GM12878 (cell line): ENCODE data around the gene UBL4B. TPM values are rescaled to one million over a fixed set of nuclear protein-coding genes. Genes with fewer than 3 reads are reported as not detected.

ENCODE experiments used
- ATAC-seq: fragments of 200-7000 bp; cut with Tn5 transposase; 3 replicates; pipeline ENCODE4 v1.9.1; 2020; ENCODE audit warnings: mild to moderate bottlenecking, moderate library complexity
- BruUV-seq: library from RNA; stranded (reverse); fragments of 400-500 nt; replicated peaks from 2 replicates; lab custom pipeline; 2021; lab: Mats Ljungman, UMichigan
- CTCF ChIA-PET: fragments of 300-600 bp; sonication (Branson Sonifier 250); formaldehyde crosslinking; extraction: SDS; loops from one replicate; lab custom pipeline; 2021; ENCODE audit warnings: inconsistent platforms; lab: Yijun Ruan, JAX
- POLR2A ChIA-PET: fragments of 350-600 bp; formaldehyde crosslinking; extraction: SDS; loops from one replicate; lab custom pipeline; 2021; ENCODE audit warnings: inconsistent platforms; lab: Charles Lee
- RAD21 ChIA-PET: fragments of 300-600 bp; sonication (Branson Sonifier 250); formaldehyde crosslinking; loops from one replicate; lab custom pipeline; 2023; ENCODE audit warnings: antibody characterized with exemption; ENCODE audit not compliant: unreplicated experiment; lab: Charles Lee
- SMC1A ChIA-PET: fragments of 300-600 bp; sonication (Branson Sonifier 250); formaldehyde crosslinking; loops from one replicate; lab custom pipeline; 2023; ENCODE audit not compliant: unreplicated experiment, uncharacterized antibody; lab: Charles Lee
- DNase-seq: peaks from one replicate; pipeline ENCODE4 v3.0.0-alpha.2; 2011; ENCODE audit warnings: low read depth, low spot score
- FAIRE-seq: peaks from 3 replicates; lab custom pipeline; 2011; peaks lifted over from hg19 to GRCh38; lab: Jason Lieb, UNC
- H2AFZ ChIP-seq: 2 replicates; pipeline ENCODE4 v1.6.0; 2011; ENCODE audit warnings: low read depth, low read length, control low read depth; ENCODE audit not compliant: control insufficient read depth
- H3K27ac ChIP-seq: 2 replicates; pipeline ENCODE4 v1.5.1; 2011; ENCODE audit warnings: control low read depth; ENCODE audit not compliant: control insufficient read depth, insufficient read depth
- H3K27me3 ChIP-seq, 2 experiments: replicated peaks in 1 of 2; 2 replicates each; pipeline versions ENCODE4 v1.6.0 to v1.6.1; 2011; ENCODE audit warnings: low read length in 1 of 2; ENCODE audit not compliant: control insufficient read depth in 2 of 2, insufficient read depth in 2 of 2
- H3K36me3 ChIP-seq, 2 experiments: 2 replicates each; pipeline ENCODE4 v1.5.1; 2011; ENCODE audit warnings: low read length in 1 of 2; ENCODE audit not compliant: control insufficient read depth in 2 of 2, insufficient read depth in 2 of 2
- H3K4me1 ChIP-seq: 2 replicates; pipeline ENCODE4 v1.6.1; 2011; ENCODE audit warnings: mild to moderate bottlenecking, low read length, moderate library complexity, mixed read lengths; ENCODE audit not compliant: control insufficient read depth, insufficient read depth
- H3K4me2 ChIP-seq: 2 replicates; pipeline ENCODE4 v1.6.0; 2011; ENCODE audit warnings: control low read depth; ENCODE audit not compliant: control insufficient read depth, insufficient read depth
- H3K4me3 ChIP-seq: fragments of 200-600 bp; sonication (generic); 2 replicates; pipeline ENCODE4 v1.5.1; 2016
- H3K79me2 ChIP-seq: 2 replicates; pipeline ENCODE4 v1.6.0; 2011; ENCODE audit warnings: low read length; ENCODE audit not compliant: control insufficient read depth, insufficient read depth
- H3K9ac ChIP-seq: 2 replicates; pipeline ENCODE4 v1.8.0; 2011; ENCODE audit warnings: low read length, control low read depth, mixed read lengths; ENCODE audit not compliant: control insufficient read depth, insufficient read depth
- H3K9me3 ChIP-seq: replicated peaks from 3 replicates; pipeline ENCODE4 v1.5.1; 2011; ENCODE audit warnings: mild to moderate bottlenecking, low read length; ENCODE audit not compliant: control insufficient read depth, insufficient read depth
- H4K20me1 ChIP-seq: 2 replicates; pipeline ENCODE4 v1.6.0; 2011; ENCODE audit not compliant: control insufficient read depth, insufficient read depth
- FOXM1 ChIP-seq: IDR thresholded peaks from 2 replicates; pipeline ENCODE4 v1.6.1; 2012; ENCODE audit warnings: low read depth, mild to moderate bottlenecking, inconsistent platforms, low read length, moderate library complexity
- NRF1 ChIP-seq: conservative IDR thresholded peaks from 2 replicates; pipeline ENCODE4 v1.6.1; 2011; ENCODE audit warnings: mild to moderate bottlenecking, low read depth, low read length, improper control_type of control experiment
- SREBF1 ChIP-seq: IDR thresholded peaks from 2 replicates; pipeline ENCODE4 v1.6.1; 2012; ENCODE audit warnings: mild to moderate bottlenecking, low read length
- TARDBP ChIP-seq: IDR thresholded peaks from 2 replicates; pipeline ENCODE4 v1.6.1; 2016; ENCODE audit warnings: borderline replicate concordance
- WGBS: methylation state at CpG from one replicate; pipeline ENCODE4 v1.1.6; 2016; ENCODE audit warnings: low lambda C conversion rate; ENCODE audit not compliant: insufficient replicate concordance, insufficient coverage; ENCODE audit errors: missing lambda C conversion rate; 5-methylcytosine and 5-hydroxymethylcytosine counted together
- in situ Hi-C: fragments of 300-500 bp; cut with MboI; formaldehyde crosslinking; loops from 9 replicates; pipeline ENCODE4 v1.14.3; 2018; ENCODE audit warnings: mixed read lengths
- intact Hi-C: fragments of 100-400 bp; cut with micrococcal nuclease; formaldehyde crosslinking; loops from one replicate; pipeline ENCODE4 v1.14.2; 2022; ENCODE audit not compliant: unreplicated experiment
- polyA plus RNA-seq, 11 experiments: library from polyadenylated mRNA; depleted of rRNA in 4 of 11; unstranded in 6 of 11; stranded (reverse) in 5 of 11; fragments of >200 nt; fragmentation: Nextera tagmentation in 4 of 11; fragmentation: Illumina TruSeq in 1 of 11; extraction: Ambion mirVana in 4 of 11; extraction: Trizol in 1 of 11; gene quantifications; 1 replicate in 1 of 11; 2 replicates in 10 of 11; pipeline versions ENCODE4 v1.2.1 to v1.2.3, GENCODE V29; 2011 to 2016; ENCODE audit warnings: inconsistent platforms in 2 of 11, missing spikeins in 2 of 11, low read depth in 1 of 11
- total RNA-seq, 4 experiments: library from RNA; depleted of rRNA in 3 of 4; stranded (reverse); fragments of >200 nt in 3 of 4; fragmentation: Illumina TruSeq in 1 of 4; extraction: Trizol in 1 of 4; gene quantifications; 2 replicates each; pipeline versions ENCODE4 v1.2.1 to v1.2.3, GENCODE V29; 2013 to 2021
- TF ChIP-seq, protein P1 (sequence below): fragments of 450-650 bp; IDR thresholded peaks from 2 replicates; pipeline ENCODE4 v1.6.1; 2017; ENCODE audit warnings: low read depth, mild to moderate bottlenecking, moderate library complexity
- TF ChIP-seq, protein P2 (sequence below): fragments of 450-650 bp; IDR thresholded peaks from 2 replicates; pipeline ENCODE4 v1.6.1; 2016; ENCODE audit warnings: mild to moderate bottlenecking, moderate library complexity, borderline replicate concordance
- TF ChIP-seq, protein P3 (sequence below): IDR thresholded peaks from 2 replicates; pipeline ENCODE4 v1.6.1; 2011; ENCODE audit warnings: borderline replicate concordance, low read depth, mild to moderate bottlenecking, moderate library complexity, low read length; ENCODE audit not compliant: insufficient read depth, poor library complexity, severe bottlenecking
- TF ChIP-seq, protein P4 (sequence below): fragments of 450-650 bp; IDR thresholded peaks from 2 replicates; pipeline ENCODE4 v1.6.1; 2017; ENCODE audit warnings: mild to moderate bottlenecking, moderate library complexity
- TF ChIP-seq, protein P5 (sequence below): IDR thresholded peaks from 2 replicates; pipeline ENCODE4 v1.6.1; 2012; ENCODE audit warnings: low read depth, low read length, improper control_type of control experiment

The UBL4B gene
- total and polyA plus RNA-seq, 10 of the 15 experiments (the other 5 are each of a cell fraction or from before 2014, with no cell fraction given): 0.06 to 0.15 TPM; not detected in 8

DNA sequence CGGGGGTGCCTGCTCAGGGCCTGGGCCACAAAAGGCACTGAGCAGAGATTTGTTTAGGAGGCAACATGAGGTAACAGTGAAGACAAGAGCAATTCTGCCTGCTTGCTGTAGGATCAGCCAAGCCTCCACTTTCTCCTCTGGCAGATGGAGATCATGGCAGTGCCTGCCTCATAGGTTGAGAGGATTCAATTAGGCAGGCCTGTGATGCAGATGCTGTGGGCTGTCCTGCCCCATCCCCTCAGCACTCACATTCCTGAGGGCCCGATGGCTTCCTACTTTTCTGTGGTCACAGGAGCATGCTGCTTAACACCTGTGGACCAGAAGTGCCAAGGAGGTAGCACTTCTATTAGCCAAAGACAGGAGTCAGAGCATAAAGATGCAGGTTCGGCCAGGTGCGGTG lies 1.2 kb upstream of the UBL4B start (continued):
- TF ChIP-seq, protein P1, sequence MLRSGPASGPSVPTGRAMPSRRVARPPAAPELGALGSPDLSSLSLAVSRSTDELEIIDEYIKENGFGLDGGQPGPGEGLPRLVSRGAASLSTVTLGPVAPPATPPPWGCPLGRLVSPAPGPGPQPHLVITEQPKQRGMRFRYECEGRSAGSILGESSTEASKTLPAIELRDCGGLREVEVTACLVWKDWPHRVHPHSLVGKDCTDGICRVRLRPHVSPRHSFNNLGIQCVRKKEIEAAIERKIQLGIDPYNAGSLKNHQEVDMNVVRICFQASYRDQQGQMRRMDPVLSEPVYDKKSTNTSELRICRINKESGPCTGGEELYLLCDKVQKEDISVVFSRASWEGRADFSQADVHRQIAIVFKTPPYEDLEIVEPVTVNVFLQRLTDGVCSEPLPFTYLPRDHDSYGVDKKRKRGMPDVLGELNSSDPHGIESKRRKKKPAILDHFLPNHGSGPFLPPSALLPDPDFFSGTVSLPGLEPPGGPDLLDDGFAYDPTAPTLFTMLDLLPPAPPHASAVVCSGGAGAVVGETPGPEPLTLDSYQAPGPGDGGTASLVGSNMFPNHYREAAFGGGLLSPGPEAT: no peak
- TF ChIP-seq NRF1: no peak
- no peak for TF ChIP-seq FOXM1

DNA sequence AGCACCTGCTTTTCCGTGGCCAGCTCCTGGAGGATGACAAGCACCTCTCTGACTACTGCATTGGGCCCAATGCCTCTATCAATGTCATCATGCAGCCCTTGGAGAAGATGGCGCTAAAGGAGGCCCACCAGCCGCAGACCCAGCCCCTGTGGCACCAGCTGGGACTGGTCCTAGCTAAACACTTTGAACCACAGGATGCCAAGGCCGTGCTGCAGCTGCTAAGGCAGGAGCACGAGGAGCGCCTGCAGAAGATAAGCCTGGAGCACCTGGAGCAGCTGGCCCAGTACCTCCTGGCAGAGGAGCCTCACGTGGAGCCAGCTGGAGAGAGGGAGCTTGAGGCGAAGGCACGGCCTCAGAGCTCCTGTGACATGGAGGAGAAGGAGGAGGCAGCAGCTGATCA lies 413 bp downstream of the UBL4B start:
- intact Hi-C loops (no loop called here), in situ Hi-C loops (no loop called here)
- Histone ChIP-seq H3K4me3 (no peak overlapping the region), H4K20me1 (no peaks in the 10 kb centered on the region), H3K27ac (no peak overlapping the region), H3K27me3 (peaks cover 1 to 2% of the 10 kb centered on the region in 2 experiments; a peak in 1 of 4 replicates), H3K79me2 (no peaks in the 10 kb centered on the region), H2AFZ (no peak overlapping the region), H3K36me3 (no peaks in the 10 kb centered on the region), H3K4me2 (no peak overlapping the region), H3K9me3 (no peaks in the 10 kb centered on the region), H3K4me1 (no peaks in the 10 kb centered on the region), H3K9ac (no peak overlapping the region)
- DNase-seq (no peak), ATAC-seq (no peak), FAIRE-seq (no peak)
- 14% methylated on average over 9 of the region's 9 CpGs for WGBS
- POLR2A ChIA-PET: no interaction called here
- RAD21 ChIA-PET: no interaction called here
- BruUV-seq: no TSS peak
- SMC1A ChIA-PET: no interaction called here
- CTCF ChIA-PET: no interaction called here
- TF ChIP-seq NRF1 (no peak), TARDBP (no peak), SREBF1 (no peak)
- TF ChIP-seq, protein P2, sequence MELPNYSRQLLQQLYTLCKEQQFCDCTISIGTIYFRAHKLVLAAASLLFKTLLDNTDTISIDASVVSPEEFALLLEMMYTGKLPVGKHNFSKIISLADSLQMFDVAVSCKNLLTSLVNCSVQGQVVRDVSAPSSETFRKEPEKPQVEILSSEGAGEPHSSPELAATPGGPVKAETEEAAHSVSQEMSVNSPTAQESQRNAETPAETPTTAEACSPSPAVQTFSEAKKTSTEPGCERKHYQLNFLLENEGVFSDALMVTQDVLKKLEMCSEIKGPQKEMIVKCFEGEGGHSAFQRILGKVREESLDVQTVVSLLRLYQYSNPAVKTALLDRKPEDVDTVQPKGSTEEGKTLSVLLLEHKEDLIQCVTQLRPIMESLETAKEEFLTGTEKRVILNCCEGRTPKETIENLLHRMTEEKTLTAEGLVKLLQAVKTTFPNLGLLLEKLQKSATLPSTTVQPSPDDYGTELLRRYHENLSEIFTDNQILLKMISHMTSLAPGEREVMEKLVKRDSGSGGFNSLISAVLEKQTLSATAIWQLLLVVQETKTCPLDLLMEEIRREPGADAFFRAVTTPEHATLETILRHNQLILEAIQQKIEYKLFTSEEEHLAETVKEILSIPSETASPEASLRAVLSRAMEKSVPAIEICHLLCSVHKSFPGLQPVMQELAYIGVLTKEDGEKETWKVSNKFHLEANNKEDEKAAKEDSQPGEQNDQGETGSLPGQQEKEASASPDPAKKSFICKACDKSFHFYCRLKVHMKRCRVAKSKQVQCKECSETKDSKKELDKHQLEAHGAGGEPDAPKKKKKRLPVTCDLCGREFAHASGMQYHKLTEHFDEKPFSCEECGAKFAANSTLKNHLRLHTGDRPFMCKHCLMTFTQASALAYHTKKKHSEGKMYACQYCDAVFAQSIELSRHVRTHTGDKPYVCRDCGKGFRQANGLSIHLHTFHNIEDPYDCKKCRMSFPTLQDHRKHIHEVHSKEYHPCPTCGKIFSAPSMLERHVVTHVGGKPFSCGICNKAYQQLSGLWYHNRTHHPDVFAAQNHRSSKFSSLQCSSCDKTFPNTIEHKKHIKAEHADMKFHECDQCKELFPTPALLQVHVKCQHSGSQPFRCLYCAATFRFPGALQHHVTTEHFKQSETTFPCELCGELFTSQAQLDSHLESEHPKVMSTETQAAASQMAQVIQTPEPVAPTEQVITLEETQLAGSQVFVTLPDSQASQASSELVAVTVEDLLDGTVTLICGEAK: no peak
- TF ChIP-seq, protein P3, sequence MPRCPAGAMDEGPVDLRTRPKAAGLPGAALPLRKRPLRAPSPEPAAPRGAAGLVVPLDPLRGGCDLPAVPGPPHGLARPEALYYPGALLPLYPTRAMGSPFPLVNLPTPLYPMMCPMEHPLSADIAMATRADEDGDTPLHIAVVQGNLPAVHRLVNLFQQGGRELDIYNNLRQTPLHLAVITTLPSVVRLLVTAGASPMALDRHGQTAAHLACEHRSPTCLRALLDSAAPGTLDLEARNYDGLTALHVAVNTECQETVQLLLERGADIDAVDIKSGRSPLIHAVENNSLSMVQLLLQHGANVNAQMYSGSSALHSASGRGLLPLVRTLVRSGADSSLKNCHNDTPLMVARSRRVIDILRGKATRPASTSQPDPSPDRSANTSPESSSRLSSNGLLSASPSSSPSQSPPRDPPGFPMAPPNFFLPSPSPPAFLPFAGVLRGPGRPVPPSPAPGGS: no peak
- TF ChIP-seq, protein P4, sequence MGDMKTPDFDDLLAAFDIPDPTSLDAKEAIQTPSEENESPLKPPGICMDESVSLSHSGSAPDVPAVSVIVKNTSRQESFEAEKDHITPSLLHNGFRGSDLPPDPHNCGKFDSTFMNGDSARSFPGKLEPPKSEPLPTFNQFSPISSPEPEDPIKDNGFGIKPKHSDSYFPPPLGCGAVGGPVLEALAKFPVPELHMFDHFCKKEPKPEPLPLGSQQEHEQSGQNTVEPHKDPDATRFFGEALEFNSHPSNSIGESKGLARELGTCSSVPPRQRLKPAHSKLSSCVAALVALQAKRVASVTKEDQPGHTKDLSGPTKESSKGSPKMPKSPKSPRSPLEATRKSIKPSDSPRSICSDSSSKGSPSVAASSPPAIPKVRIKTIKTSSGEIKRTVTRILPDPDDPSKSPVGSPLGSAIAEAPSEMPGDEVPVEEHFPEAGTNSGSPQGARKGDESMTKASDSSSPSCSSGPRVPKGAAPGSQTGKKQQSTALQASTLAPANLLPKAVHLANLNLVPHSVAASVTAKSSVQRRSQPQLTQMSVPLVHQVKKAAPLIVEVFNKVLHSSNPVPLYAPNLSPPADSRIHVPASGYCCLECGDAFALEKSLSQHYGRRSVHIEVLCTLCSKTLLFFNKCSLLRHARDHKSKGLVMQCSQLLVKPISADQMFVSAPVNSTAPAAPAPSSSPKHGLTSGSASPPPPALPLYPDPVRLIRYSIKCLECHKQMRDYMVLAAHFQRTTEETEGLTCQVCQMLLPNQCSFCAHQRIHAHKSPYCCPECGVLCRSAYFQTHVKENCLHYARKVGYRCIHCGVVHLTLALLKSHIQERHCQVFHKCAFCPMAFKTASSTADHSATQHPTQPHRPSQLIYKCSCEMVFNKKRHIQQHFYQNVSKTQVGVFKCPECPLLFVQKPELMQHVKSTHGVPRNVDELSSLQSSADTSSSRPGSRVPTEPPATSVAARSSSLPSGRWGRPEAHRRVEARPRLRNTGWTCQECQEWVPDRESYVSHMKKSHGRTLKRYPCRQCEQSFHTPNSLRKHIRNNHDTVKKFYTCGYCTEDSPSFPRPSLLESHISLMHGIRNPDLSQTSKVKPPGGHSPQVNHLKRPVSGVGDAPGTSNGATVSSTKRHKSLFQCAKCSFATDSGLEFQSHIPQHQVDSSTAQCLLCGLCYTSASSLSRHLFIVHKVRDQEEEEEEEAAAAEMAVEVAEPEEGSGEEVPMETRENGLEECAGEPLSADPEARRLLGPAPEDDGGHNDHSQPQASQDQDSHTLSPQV: no peak
- TF ChIP-seq, protein P5, sequence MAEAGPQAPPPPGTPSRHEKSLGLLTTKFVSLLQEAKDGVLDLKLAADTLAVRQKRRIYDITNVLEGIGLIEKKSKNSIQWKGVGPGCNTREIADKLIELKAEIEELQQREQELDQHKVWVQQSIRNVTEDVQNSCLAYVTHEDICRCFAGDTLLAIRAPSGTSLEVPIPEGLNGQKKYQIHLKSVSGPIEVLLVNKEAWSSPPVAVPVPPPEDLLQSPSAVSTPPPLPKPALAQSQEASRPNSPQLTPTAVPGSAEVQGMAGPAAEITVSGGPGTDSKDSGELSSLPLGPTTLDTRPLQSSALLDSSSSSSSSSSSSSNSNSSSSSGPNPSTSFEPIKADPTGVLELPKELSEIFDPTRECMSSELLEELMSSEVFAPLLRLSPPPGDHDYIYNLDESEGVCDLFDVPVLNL: no peak
